ENCODE data around the gene NLGN1. TPM values are rescaled to one million over a fixed set of nuclear protein-coding genes. Genes with fewer than 3 reads are reported as not detected.

NLGN1 gene
- total and polyA plus RNA-seq, 2 of the 8 experiments (the other 6 are each of a cell fraction or from before 2014, with no cell fraction given) = 7.8 to 14.8 TPM

DNA sequence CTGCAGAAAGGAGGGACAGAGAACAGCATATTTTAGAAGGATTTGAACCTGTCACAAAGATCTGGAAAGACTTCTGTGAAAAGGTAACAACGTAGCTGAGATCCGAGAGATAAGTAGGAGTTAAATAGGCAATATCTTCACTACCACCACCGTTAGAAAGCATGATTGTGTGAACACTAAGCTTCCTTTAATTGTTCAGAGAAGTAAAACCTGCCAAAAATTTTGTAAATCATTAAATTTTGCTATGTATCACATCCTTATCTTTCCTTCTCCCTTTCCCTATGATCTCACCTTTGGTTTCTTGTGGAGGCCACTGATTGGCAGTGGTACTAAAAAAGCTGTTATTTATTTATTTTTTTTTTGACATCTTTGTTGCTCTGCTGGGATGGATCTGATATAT, 346.9 kb downstream of the NLGN1 start:
- no peak for FAIRE-seq
- POLR2A ChIA-PET (ENCODE audit: partially characterized antibody) = no interaction called here
- no peak overlapping the region for H3K4me2 ChIP-seq (ENCODE audit: insufficient read depth in 1 of 2, low read depth in 2 of 2, low read length in 2 of 2)
- TF ChIP-seq BACH1 (IDR thresholded peaks at IDR 0.05; ENCODE audit: low read length) = no peak
- TF ChIP-seq GABPA (IDR thresholded peaks at IDR 0.05; ENCODE audit: borderline replicate concordance, insufficient read depth, low read length) = no peak
- no peak for TF ChIP-seq CBX5 (IDR thresholded peaks at IDR 0.05; ENCODE audit: low read depth, low read length)
- TF ChIP-seq JUND (IDR thresholded peaks at IDR 0.05; ENCODE audit: low read length) = no peak

More for the DNA sequence above, 346.9 kb downstream of the NLGN1 start:
- H3K9ac ChIP-seq (replicated peaks in 1 of 4; ENCODE audit: extremely low read depth in 1 of 4, low read depth in 3 of 4, low read length in 3 of 4) = no peak overlapping the region
- H3K79me1 ChIP-seq (ENCODE audit: low read depth, low read length) = no peaks in the 10 kb centered on the region
- peaks cover 0 to 1% (median 0%) of the 10 kb centered on the region in 4 experiments; a peak in 1 of 7 replicates for H3K27me3 ChIP-seq (replicated peaks in 1 of 4; ENCODE audit: control insufficient read depth in 3 of 4, extremely low read depth in 1 of 4, insufficient read depth in 3 of 4, low read length in 3 of 4)
- no peaks in the 10 kb centered on the region for H3K36me3 ChIP-seq (ENCODE audit: control insufficient read depth in 2 of 4, insufficient read depth in 4 of 4, low read length in 3 of 4)
- no peak overlapping the region for H3K4me3 ChIP-seq (ENCODE audit: extremely low read depth in 1 of 4, insufficient read depth in 2 of 4, low read depth in 3 of 4, low read length in 4 of 4)
- no peak overlapping the region for H2AK5ac ChIP-seq (ENCODE audit: low read depth, low read length)
- no peak overlapping the region for H4K8ac ChIP-seq (ENCODE audit: extremely low read depth, insufficient read depth, low read length)
- H3K9me3 ChIP-seq (ENCODE audit: insufficient read depth in 2 of 2, low read depth in 1 of 2, low read length in 1 of 2) = no peaks in the 10 kb centered on the region
- WGBS, 2 experiments (ENCODE audit: extremely low coverage in 1 of 2, insufficient coverage in 1 of 2, insufficient read length in 1 of 2, insufficient replicate concordance in 2 of 2, low coverage in 1 of 2, low lambda C conversion rate in 2 of 2, missing lambda C conversion rate in 1 of 2) = 82% methylated on average over 3 of the region's 3 CpGs; no CpG with 5 or more reads in 1 of the 2 experiments
- no peak overlapping the region for H2BK12ac ChIP-seq (ENCODE audit: low read depth, low read length)
- no peak overlapping the region for H3K27ac ChIP-seq (ENCODE audit: low read depth, low read length)
- no peak overlapping the region for H2BK15ac ChIP-seq (ENCODE audit: low read length)
- H3K14ac ChIP-seq (ENCODE audit: insufficient read length) = no peak overlapping the region
- no peak overlapping the region for H3K18ac ChIP-seq (ENCODE audit: extremely low read depth, low read length)
- CTCF ChIA-PET (ENCODE audit: partially characterized antibody) = interaction anchor here (0.6 to 1.5 kb wide), 3 partner anchors 11 to 203 kb away, joined by 3 to 5 read pairs (median 3); no protein-coding TSS in a partner anchor
- no peak overlapping the region for H3K23ac ChIP-seq (ENCODE audit: insufficient read length)
- no peaks in the 10 kb centered on the region for H3K23me2 ChIP-seq (ENCODE audit: low read depth, low read length)
- no peak overlapping the region for H2BK120ac ChIP-seq (replicated peaks; ENCODE audit: low read depth, low read length)
- H3K4me1 ChIP-seq (replicated peaks in 1 of 4; ENCODE audit: control insufficient read depth in 3 of 4, insufficient read depth in 4 of 4, low read length in 3 of 4) = no peaks in the 10 kb centered on the region; a peak in 1 of 7 replicates
- no peak overlapping the region for H4K91ac ChIP-seq (replicated peaks; ENCODE audit: insufficient read length, low read length)
- no peak for DNase-seq (ENCODE audit: low read depth in 1 of 2, low spot score in 2 of 2)
- no peaks in the 10 kb centered on the region for H3K79me2 ChIP-seq (ENCODE audit: control insufficient read depth in 1 of 2, insufficient read depth in 2 of 2, low read length in 2 of 2)
- no peak overlapping the region for H2BK5ac ChIP-seq (ENCODE audit: low read depth, low read length)
- no peak overlapping the region for H2BK20ac ChIP-seq (ENCODE audit: low read length)
- no peak overlapping the region for H3K56ac ChIP-seq (replicated peaks; ENCODE audit: insufficient read length, low read depth, low read length)
- no peak overlapping the region for H4K5ac ChIP-seq (ENCODE audit: insufficient read length, low read depth, low read length)
- no peak overlapping the region for H3K4ac ChIP-seq (replicated peaks; ENCODE audit: insufficient read length, low read depth, low read length)
- no peaks in the 10 kb centered on the region for H4K20me1 ChIP-seq (replicated peaks in 1 of 2; ENCODE audit: control insufficient read depth in 1 of 2, insufficient read depth in 2 of 2, low read length in 2 of 2)
- no peak overlapping the region for H2AFZ ChIP-seq (ENCODE audit: low read length)
